ENCODE measurements around the gene GEMIN7. TPM values are rescaled to one million over a fixed set of nuclear protein-coding genes. Genes with fewer than 3 reads are reported as not detected.
A peak's percentile ranks its signal among the peaks of the same experiment; 100 is the strongest.

Gene GEMIN7
- total and polyA plus RNA-seq, 12 donors = 10.7 to 38.2 (median 14.8) TPM

- Histone ChIP-seq H3K4me1 (peaks cover 5 to 40% (median 20%) of the 10 kb centered on the region in 9 donors), H3K4me3 (peak overlapping the region in 4 of 10 donors; percentile 53 to 71 (median 56)), H3K27me3 (no peaks in the 10 kb centered on the region), H3K27ac (peak overlapping the region in 4 of 10 donors; percentile 28 to 88 (median 42)), H3K36me3 (peaks cover 0 to 29% (median 14%) of the 10 kb centered on the region in 9 donors), H3K9me3 (no peaks in the 10 kb centered on the region)
- ATAC-seq (no peak), DNase-seq (no peak)
- TF ChIP-seq CTCF (IDR thresholded peaks at IDR 0.05) = no peak
- 66 to 73% methylated on average over 11 of the region's 11 CpGs for WGBS, 2 donors
- intact Hi-C loops (cut with DNase I) = no loop called here
These were observed 4.2 kb upstream of the GEMIN7 start for GRCh38 chr19:45074744-45075300.

GRCh38 chr19:45075301-45076028, 3.6 kb upstream of the GEMIN7 start:
- no peaks in the 10 kb centered on the region for H3K9me3 ChIP-seq
- DNase-seq = peak; percentile 55 to 68
- peaks cover 11 to 46% (median 26%) of the 10 kb centered on the region in 9 donors for H3K4me1 ChIP-seq
- H3K27me3 ChIP-seq = no peaks in the 10 kb centered on the region
- intact Hi-C loops (cut with DNase I) = no loop called here
- peak; percentile 41 to 73 (median 57) for ATAC-seq
- no peak for TF ChIP-seq CTCF (IDR thresholded peaks at IDR 0.05)
- WGBS, 2 donors = 28% methylated on average over 25 to 26 of the region's 26 CpGs
- peak overlapping the region in 8 of 10 donors; percentile 2 to 88 (median 42) for H3K27ac ChIP-seq
- peak overlapping the region; percentile 20 to 71 (median 53) for H3K4me3 ChIP-seq
- H3K36me3 ChIP-seq = peaks cover 0 to 23% (median 7%) of the 10 kb centered on the region in 9 donors

GRCh38 chr19:45076029-45076850, 2.8 kb upstream of the GEMIN7 start, which contains the start of gene ZNF296:
Gene ZNF296, minus strand, starts transcription at chr19:45076478. Its CDS starts 105 bp downstream, at chr19:45076373.
- no peak for TF ChIP-seq CTCF (IDR thresholded peaks at IDR 0.05)
- peaks cover 13 to 51% (median 33%) of the 10 kb centered on the region in 9 donors for H3K4me1 ChIP-seq
- intact Hi-C loops (cut with DNase I) = no loop called here
- peak within 1 kb of the TSS; percentile 20 to 71 (median 53) for H3K4me3 ChIP-seq
- H3K27me3 ChIP-seq = no peaks in the 10 kb centered on the region
- DNase-seq = peak; percentile 41 to 74
- H3K27ac ChIP-seq = peak within 1 kb of the TSS in 7 of 10 donors; percentile 2 to 88 (median 46)
- peak; percentile 44 to 74 (median 64) for ATAC-seq
- H3K36me3 ChIP-seq = peaks cover 0 to 15% (median 0%) of the 10 kb centered on the region in 9 donors
- 2 to 3% methylated on average over 58 to 81 of the region's 81 CpGs for WGBS, 2 donors
- no peaks in the 10 kb centered on the region for H3K9me3 ChIP-seq

Data from heart right ventricle (tissue), 16 donors.